Left renal cortex interstitium (tissue), 4 donors: ENCODE measurements around the gene KCTD15. TPM values are rescaled to one million over a fixed set of nuclear protein-coding genes. Genes with fewer than 3 reads are reported as not detected.
"Not testable (repeated sequence)": the region's sequence is repeated elsewhere in the genome, so short reads cannot be mapped to it uniquely, and the experiment has no call there.

Experiments
- DNase-seq, 4 donors: peaks; one replicate each; pipeline ENCODE4 v3.0.0-alpha.2; 2013; ENCODE audit warnings: low read depth in 4 of 4, low spot score in 2 of 4, missing footprints in 1 of 4
- polyA plus RNA-seq, 4 donors: library from polyadenylated mRNA; unstranded; fragments of 120-200 nt; gene quantifications; one replicate each; pipeline ENCODE4 v1.2.1, GENCODE V29; 2013; ENCODE audit not compliant: insufficient read length in 4 of 4

The KCTD15 gene
- polyA plus RNA-seq, 4 donors, result 38.2 to 82.0 (median 65.0) TPM

GRCh38 chr19:33812388-33813330 is 16.0 kb downstream of the KCTD15 start:
- DNase-seq, result no peak

- DNase-seq, result no peak
These were observed 16.9 kb downstream of the KCTD15 start for GRCh38 chr19:33813391-33814101.

- DNase-seq, result no peak
These were observed 17.8 kb downstream of the KCTD15 start for GRCh38 chr19:33814181-33815165.

- no peak for DNase-seq
These were observed 19.0 kb downstream of the KCTD15 start for GRCh38 chr19:33815380-33816340.

- DNase-seq, result no peak
These were observed 21.7 kb downstream of the KCTD15 start for GRCh38 chr19:33818411-33818810.

GRCh38 chr19:33819078-33819477 is 22.4 kb downstream of the KCTD15 start:
- DNase-seq, result not testable (repeated sequence)

GRCh38 chr19:33819506-33819879 is 22.8 kb downstream of the KCTD15 start:
- no peak for DNase-seq

- DNase-seq, result peak in 3 of 4 donors; percentile 7 to 45 (median 18)
These were observed 23.5 kb downstream of the KCTD15 start for GRCh38 chr19:33819880-33820781.

- no peak for DNase-seq
These were observed 25.2 kb downstream of the KCTD15 start for GRCh38 chr19:33821871-33822270.

- DNase-seq, result no peak
These were observed 26.7 kb downstream of the KCTD15 start for GRCh38 chr19:33823341-33823740.

- DNase-seq, result no peak
These were observed 28.9 kb downstream of the KCTD15 start for GRCh38 chr19:33825556-33825955.

- DNase-seq, result no peak
These were observed 29.9 kb downstream of the KCTD15 start for GRCh38 chr19:33826521-33826920.

GRCh38 chr19:33828266-33829075 is 31.8 kb downstream of the KCTD15 start:
- DNase-seq, result no peak

GRCh38 chr19:33830264-33830663 is 33.6 kb downstream of the KCTD15 start:
- DNase-seq, result no peak

- peak in 2 of 4 donors; percentile 6 to 15 for DNase-seq
These were observed 35.2 kb downstream of the KCTD15 start for GRCh38 chr19:33831825-33832224.

GRCh38 chr19:33832633-33833032 is 36.0 kb downstream of the KCTD15 start:
- no peak for DNase-seq

- no peak for DNase-seq
These were observed 43.7 kb downstream of the KCTD15 start for GRCh38 chr19:33840382-33840781.
